Measurements from ENCODE around the gene SECTM1.
A peak's percentile ranks its signal among the peaks of the same experiment; 100 is the strongest.

SECTM1 gene

GRCh38 chr17:82297714-82298537, 35.6 kb downstream of the SECTM1 start:
- peak; percentile 88 for DNase-seq

- peak; percentile 80 for DNase-seq
These were observed 36.3 kb downstream of the SECTM1 start for GRCh38 chr17:82297280-82297713.

GRCh38 chr17:82296511-82297279, 36.9 kb downstream of the SECTM1 start:
- no peak for DNase-seq

- DNase-seq = no peak
These were observed 38.1 kb downstream of the SECTM1 start for GRCh38 chr17:82295472-82295814.

GRCh38 chr17:82294064-82294773, 39.3 kb downstream of the SECTM1 start:
- no peak for DNase-seq

- peak; percentile 97 for DNase-seq
These were observed 41.1 kb downstream of the SECTM1 start for GRCh38 chr17:82292251-82293154.

GRCh38 chr17:82291582-82292250, 41.9 kb downstream of the SECTM1 start:
- DNase-seq = no peak

- DNase-seq = peak; percentile 80
These were observed 45.4 kb downstream of the SECTM1 start for GRCh38 chr17:82287868-82288801.

- DNase-seq = no peak
These were observed 46.3 kb downstream of the SECTM1 start for GRCh38 chr17:82287013-82287867.

- no peak for DNase-seq
These were observed 48.4 kb downstream of the SECTM1 start for GRCh38 chr17:82285141-82285540.

GRCh38 chr17:82283208-82283749, 50.3 kb downstream of the SECTM1 start:
- DNase-seq = peak; percentile 95

GRCh38 chr17:82282239-82283207, 51.0 kb downstream of the SECTM1 start:
- DNase-seq = no peak

- DNase-seq = peak; percentile 66
These were observed 51.9 kb downstream of the SECTM1 start for GRCh38 chr17:82281502-82282238.

- no peak for DNase-seq
These were observed 52.5 kb downstream of the SECTM1 start for GRCh38 chr17:82281076-82281475.

- DNase-seq = no peak
These were observed 53.0 kb downstream of the SECTM1 start for GRCh38 chr17:82280537-82280936.

- DNase-seq = no peak
These were observed 54.7 kb downstream of the SECTM1 start for GRCh38 chr17:82278786-82279391.

GRCh38 chr17:82278308-82278707, 55.3 kb downstream of the SECTM1 start:
- no peak for DNase-seq
